B cell (primary cell): ENCODE results near the gene DERA. TPM values are rescaled to one million over a fixed set of nuclear protein-coding genes. Genes with fewer than 3 reads are reported as not detected.

Experiments
- ATAC-seq: fragments of 200-7000 bp; cut with Tn5 transposase; one replicate; pipeline ENCODE4 v1.10.0; 2021; ENCODE audit warnings: low read depth, mild to moderate bottlenecking, moderate number of reproducible peaks, moderate library complexity
- CTCF ChIA-PET: fragments of 350-600 bp; sonication (Branson Sonifier 250); formaldehyde crosslinking; loops from one replicate; lab custom pipeline; 2021; ENCODE audit warnings: antibody characterized with exemption, inconsistent platforms; lab: Charles Lee
- POLR2A ChIA-PET: fragments of 350-600 bp; sonication (Branson Sonifier 250); formaldehyde crosslinking; loops from one replicate; lab custom pipeline; 2021; ENCODE audit warnings: antibody characterized with exemption; lab: Charles Lee
- DNase-seq: peaks from one replicate; pipeline ENCODE4 v3.0.0; 2013
- H2AFZ ChIP-seq: 2 replicates; pipeline ENCODE4 v1.6.1; 2012; ENCODE audit warnings: mild to moderate bottlenecking, low read depth, low read length; ENCODE audit not compliant: insufficient read depth, poor library complexity, severe bottlenecking
- H3K27ac ChIP-seq, 2 donors: 1 replicate in 1 of 2; 2 replicates in 1 of 2; pipeline ENCODE4 v1.5.1; 2012 to 2013; ENCODE audit warnings: low read length in 2 of 2, mild to moderate bottlenecking in 2 of 2, moderate library complexity in 1 of 2
- H3K27me3 ChIP-seq, 4 experiments: fragments of 200-600 bp in 1 of 4; sonication (generic) in 1 of 4; replicated peaks in 1 of 4; 1 replicate in 2 of 4; 2 replicates in 2 of 4; pipeline versions ENCODE4 v1.6.1 to v1.7.0; 2013 to 2016; ENCODE audit warnings: low read length in 3 of 4, mild to moderate bottlenecking in 2 of 4, mixed read lengths in 1 of 4, moderate library complexity in 1 of 4; ENCODE audit not compliant: insufficient read depth in 4 of 4, control insufficient read depth in 3 of 4; ENCODE audit errors: control extremely low read depth in 1 of 4
- H3K36me3 ChIP-seq, 2 experiments: replicated peaks in 1 of 2; 1 replicate in 1 of 2; 2 replicates in 1 of 2; pipeline versions ENCODE4 v1.6.1 to v1.7.1; 2013; ENCODE audit warnings: low read length in 1 of 2; ENCODE audit not compliant: insufficient read depth in 2 of 2, control insufficient read depth in 1 of 2; ENCODE audit errors: control extremely low read depth in 1 of 2, extremely low read depth in 1 of 2
- H3K4me1 ChIP-seq, 2 donors: fragments of 200-600 bp in 1 of 2; sonication (generic) in 1 of 2; 1 replicate in 1 of 2; 2 replicates in 1 of 2; pipeline versions ENCODE4 v1.5.1 to v1.6.1; 2013 to 2017; ENCODE audit warnings: low read length in 2 of 2; ENCODE audit not compliant: control insufficient read depth in 2 of 2, insufficient read depth in 2 of 2
- H3K4me2 ChIP-seq: replicated peaks from 2 replicates; pipeline ENCODE3; 2012; ENCODE audit warnings: mild to moderate bottlenecking, low read depth, low read length; ENCODE audit not compliant: poor library complexity, severe bottlenecking
- H3K4me3 ChIP-seq, 5 experiments: fragments of 200-600 bp in 1 of 5; sonication (generic) in 1 of 5; 1 replicate in 3 of 5; 2 replicates in 2 of 5; pipeline versions ENCODE4 v1.5.1 to v1.7.0; 2011 to 2016; ENCODE audit warnings: low read length in 4 of 5, mild to moderate bottlenecking in 4 of 5, low read depth in 2 of 5, control low read depth in 1 of 5, moderate library complexity in 1 of 5; ENCODE audit not compliant: insufficient read depth in 1 of 5; ENCODE audit errors: control extremely low read depth in 1 of 5, extremely low read depth in 1 of 5
- H3K79me2 ChIP-seq: fragments of 200-600 bp; sonication (generic); one replicate; pipeline ENCODE4 v1.6.0; 2016; ENCODE audit warnings: low read length; ENCODE audit not compliant: control insufficient read depth, insufficient read depth
- H3K9ac ChIP-seq: fragments of 200-600 bp; sonication (generic); 2 replicates; pipeline ENCODE4 v1.6.1; 2017; ENCODE audit warnings: mild to moderate bottlenecking, low read length, moderate library complexity
- H3K9me3 ChIP-seq, 3 donors: one replicate each; pipeline versions ENCODE4 v1.6.1 to v1.7.1; 2013; ENCODE audit warnings: low read length in 2 of 3; ENCODE audit not compliant: control insufficient read depth in 2 of 3, insufficient read depth in 1 of 3; ENCODE audit errors: control extremely low read depth in 1 of 3
- H4K20me1 ChIP-seq: 2 replicates; pipeline ENCODE4 v1.6.0; 2012; ENCODE audit warnings: mild to moderate bottlenecking, low read length; ENCODE audit not compliant: insufficient read depth, control insufficient read depth, poor library complexity, severe bottlenecking
- H3K27ac Mint-ChIP-seq: one replicate; pipeline ENCODE4 v1.8.0; 2021; ENCODE audit warnings: mixed read lengths
- H3K27me3 Mint-ChIP-seq: one replicate; pipeline ENCODE4 v1.8.0; 2021; ENCODE audit warnings: mixed read lengths
- H3K4me1 Mint-ChIP-seq: one replicate; pipeline ENCODE4 v1.8.0; 2021; ENCODE audit warnings: mixed read lengths
- H3K4me3 Mint-ChIP-seq: one replicate; pipeline ENCODE4 v1.8.0; 2021; ENCODE audit warnings: mixed read lengths
- H3K9me3 Mint-ChIP-seq: one replicate; pipeline ENCODE4 v1.8.0; 2022; ENCODE audit warnings: mixed read lengths; ENCODE audit not compliant: insufficient read depth
- CTCF ChIP-seq: fragments of 200-600 bp; IDR thresholded peaks from one replicate; pipeline ENCODE4 v1.8.0; 2022; ENCODE audit warnings: antibody characterized with exemption, mild to moderate bottlenecking
- EZH2 ChIP-seq: IDR thresholded peaks from 2 replicates; pipeline ENCODE4 v1.6.1; 2012; ENCODE audit warnings: borderline replicate concordance, low read depth, mild to moderate bottlenecking, moderate library complexity, low read length; ENCODE audit not compliant: insufficient read depth, poor library complexity, severe bottlenecking
- WGBS: methylation state at CpG from one replicate; pipeline ENCODE4 v1.1.5; 2013; ENCODE audit warnings: missing lambda C conversion rate; ENCODE audit not compliant: insufficient coverage; 5-methylcytosine and 5-hydroxymethylcytosine counted together
- intact Hi-C: fragments of 100-400 bp; cut with micrococcal nuclease; formaldehyde crosslinking; loops from one replicate; pipeline ENCODE4 v1.10.0; 2022
- polyA plus RNA-seq: library from polyadenylated mRNA; depleted of rRNA; stranded (reverse); fragments of >200 nt; gene quantifications from 2 replicates; pipeline ENCODE4 v1.2.3, GENCODE V29; 2012
- total RNA-seq, 2 donors: library from RNA; stranded (reverse); fragments of 120-200 nt in 1 of 2; gene quantifications; 1 replicate in 1 of 2; 2 replicates in 1 of 2; pipeline versions ENCODE4 v1.2.3 to v1.2.4, GENCODE V29; 2013 to 2022

Gene DERA
- total and polyA plus RNA-seq, 2 donors (not counting 1 experiment from before 2014, with no cell fraction given): 9.4 to 20.5 TPM

- DNase-seq: no peak
- CTCF ChIA-PET: interaction anchor here (1.1 to 4.1 kb wide), 2 partner anchors 11 to 303 kb away, joined by 4 to 28 read pairs; no protein-coding TSS in a partner anchor
- no peak overlapping the region for H3K9ac ChIP-seq
- peaks cover 11 to 14% of the 10 kb centered on the region in 2 donors for H3K4me1 ChIP-seq
- no peak overlapping the region for H3K4me3 Mint-ChIP-seq
- POLR2A ChIA-PET: no interaction called here
- H3K9me3 ChIP-seq: no peaks in the 10 kb centered on the region
- no peaks in the 10 kb centered on the region for H3K27me3 ChIP-seq
- WGBS: 93% methylated on average over 2 of the region's 5 CpGs
- H4K20me1 ChIP-seq: peaks cover 26% of the 10 kb centered on the region
- no peaks in the 10 kb centered on the region for H3K9me3 Mint-ChIP-seq
- no peak overlapping the region for H3K27ac Mint-ChIP-seq
- peaks cover 68% of the 10 kb centered on the region for H3K79me2 ChIP-seq
- no peak overlapping the region for H3K4me3 ChIP-seq
- H3K4me2 ChIP-seq: no peak overlapping the region
- H3K27me3 Mint-ChIP-seq: no peaks in the 10 kb centered on the region
- no peak overlapping the region for H2AFZ ChIP-seq
- H3K27ac ChIP-seq: no peak overlapping the region
- peaks cover 9 to 24% of the 10 kb centered on the region in 2 experiments for H3K36me3 ChIP-seq
- TF ChIP-seq EZH2 (no peak), CTCF (no peak)
- ATAC-seq: no peak
- H3K4me1 Mint-ChIP-seq: peaks cover 45% of the 10 kb centered on the region
- intact Hi-C loops: loop anchor here (10.0 kb wide), 1 partner anchor 1272 kb away; no protein-coding TSS in a partner anchor
Observed at GRCh38 chr12:15887043-15887817, 23.9 kb upstream of the DERA start.

GRCh38 chr12:15892645-15893259, 18.4 kb upstream of the DERA start:
- Mint-ChIP-seq H3K4me3 (no peak overlapping the region), H3K27ac (no peak overlapping the region), H3K27me3 (no peaks in the 10 kb centered on the region), H3K9me3 (no peaks in the 10 kb centered on the region), H3K4me1 (peaks cover 4% of the 10 kb centered on the region)
- Histone ChIP-seq H4K20me1 (peaks cover 11% of the 10 kb centered on the region), H2AFZ (no peak overlapping the region), H3K27me3 (no peaks in the 10 kb centered on the region), H3K4me1 (no peaks in the 10 kb centered on the region), H3K9ac (no peak overlapping the region), H3K9me3 (no peaks in the 10 kb centered on the region), H3K36me3 (peaks cover 20 to 30% of the 10 kb centered on the region in 2 experiments), H3K79me2 (peaks cover 14% of the 10 kb centered on the region), H3K27ac (no peak overlapping the region), H3K4me3 (no peak overlapping the region), H3K4me2 (no peak overlapping the region)
- no CpG with 5 or more reads among the region's 5 CpGs for WGBS
- ATAC-seq (no peak), DNase-seq (no peak)
- ChIA-PET POLR2A (no interaction called here), CTCF (interaction anchor here (0.6 to 1.0 kb wide), 2 partner anchors 308 to 360 kb away, joined by 3 to 4 read pairs; no protein-coding TSS in a partner anchor)
- intact Hi-C loops: no loop called here
- TF ChIP-seq EZH2: no peak
- TF ChIP-seq CTCF: no peak
